OCI-M2 (cell line): Measurements from ENCODE around the gene C1orf116.

ENCODE experiments used
- DNase-seq: peaks from one replicate; lab custom pipeline; 2025; ENCODE audit not compliant: unreplicated experiment; lab: John Stamatoyannopoulos, UW

The C1orf116 gene

DNA sequence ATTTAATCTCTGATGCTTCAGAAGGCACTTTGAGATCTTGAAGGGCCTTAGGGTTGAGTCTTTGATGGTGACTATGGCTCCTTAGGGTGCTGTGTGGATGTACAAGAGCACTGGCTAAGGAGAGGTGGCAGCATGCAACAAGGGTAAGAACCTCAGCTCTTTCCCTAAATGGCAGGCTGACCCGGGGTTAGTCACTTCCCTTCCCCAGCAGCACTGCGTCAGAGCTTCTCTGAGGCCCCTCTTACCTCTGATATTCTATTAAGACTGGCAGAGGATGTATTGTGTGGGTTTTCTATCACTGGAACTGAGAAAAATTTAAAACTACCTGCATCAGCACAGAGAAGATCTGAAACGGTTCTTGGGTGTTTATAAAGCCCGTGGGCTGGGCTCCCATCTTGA is 11.8 kb downstream of the C1orf116 start:
- DNase-seq = no peak

DNA sequence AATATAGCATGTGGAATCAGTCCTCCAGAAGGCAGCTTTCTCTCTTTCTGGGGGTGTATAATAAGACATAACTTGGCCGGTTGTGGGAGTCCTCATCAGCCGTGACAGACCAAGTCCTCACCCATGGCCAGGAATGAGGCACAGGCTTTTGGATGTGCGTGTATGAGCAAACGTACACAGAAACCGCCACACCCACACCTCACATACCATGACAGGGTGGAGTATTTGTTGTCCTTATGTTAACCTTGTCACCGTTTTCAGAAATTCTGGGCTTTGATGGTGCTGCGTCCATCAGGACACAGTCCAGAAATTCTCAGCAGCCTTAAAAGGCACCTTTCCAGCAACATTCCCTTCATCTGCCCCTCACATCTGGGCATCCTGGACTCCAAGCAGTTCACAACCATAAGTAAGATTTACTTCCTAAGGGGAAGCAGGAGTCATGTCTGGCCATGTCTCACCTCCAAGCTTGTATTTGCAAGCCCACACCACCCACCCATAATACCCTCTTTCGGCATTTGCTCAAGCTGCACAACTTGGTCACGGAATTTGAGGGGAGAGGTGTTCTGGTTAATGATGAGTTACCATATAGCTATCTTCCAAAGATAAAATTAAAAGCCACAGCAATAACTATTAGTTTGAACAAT is 12.4 kb downstream of the C1orf116 start:
- DNase-seq = no peak

DNA sequence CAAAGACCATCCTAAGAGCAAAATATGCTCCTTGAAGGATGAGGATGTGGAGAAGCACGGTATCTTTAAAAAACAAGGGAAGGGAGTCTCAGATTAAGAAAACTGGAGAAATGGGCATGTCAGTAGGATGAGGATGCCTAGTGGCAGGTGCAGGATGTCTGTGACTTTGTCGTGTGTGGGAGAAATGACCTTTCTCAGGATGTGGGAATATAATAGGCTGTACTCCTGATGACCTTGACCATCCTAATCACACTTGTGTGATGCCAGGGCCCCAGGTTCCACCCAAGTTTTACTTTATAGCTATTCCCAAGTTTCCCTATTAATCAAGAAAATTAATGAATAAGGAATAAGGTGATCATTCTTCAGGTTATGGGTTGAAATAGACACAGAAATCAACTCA is 12.9 kb downstream of the C1orf116 start:
- DNase-seq = no peak

DNA sequence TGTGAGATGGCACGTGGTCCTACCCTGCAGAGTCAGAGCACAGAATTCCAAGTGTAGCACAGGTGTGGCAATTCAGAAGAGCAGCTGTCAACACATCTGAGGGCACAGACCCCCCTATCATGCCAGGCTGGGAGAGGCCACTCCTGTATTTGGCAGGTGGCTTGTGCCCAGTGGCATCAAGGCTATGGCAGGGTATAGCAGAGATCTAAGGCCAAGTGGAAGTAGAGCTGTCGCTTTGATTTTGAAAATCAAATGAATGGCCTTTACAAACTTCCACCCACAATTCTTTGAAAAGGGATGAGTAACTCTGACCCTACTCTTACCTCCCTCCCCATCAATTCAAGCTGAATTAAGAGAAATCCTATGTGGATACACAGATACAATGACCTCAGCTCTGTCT is 13.4 kb downstream of the C1orf116 start:
- no peak for DNase-seq

DNA sequence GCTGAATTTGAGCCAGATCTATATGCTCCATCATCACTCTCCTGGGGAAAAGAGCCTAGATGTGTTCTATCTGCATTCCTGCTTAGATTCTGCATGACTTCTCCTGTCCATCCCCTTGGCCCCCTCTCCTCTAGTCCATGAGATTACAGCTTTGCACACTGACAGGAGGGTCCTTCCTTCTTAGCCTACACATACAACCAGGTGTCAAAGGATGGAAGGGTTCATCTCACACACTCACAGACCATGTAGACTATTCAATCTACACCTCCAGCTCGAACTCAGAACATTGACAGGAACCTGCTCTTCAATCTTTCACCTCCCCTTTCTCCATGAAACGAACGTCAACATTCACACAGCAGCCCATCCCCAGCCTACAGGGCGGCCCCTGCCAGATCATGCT is 13.8 kb downstream of the C1orf116 start:
- no peak for DNase-seq

DNA sequence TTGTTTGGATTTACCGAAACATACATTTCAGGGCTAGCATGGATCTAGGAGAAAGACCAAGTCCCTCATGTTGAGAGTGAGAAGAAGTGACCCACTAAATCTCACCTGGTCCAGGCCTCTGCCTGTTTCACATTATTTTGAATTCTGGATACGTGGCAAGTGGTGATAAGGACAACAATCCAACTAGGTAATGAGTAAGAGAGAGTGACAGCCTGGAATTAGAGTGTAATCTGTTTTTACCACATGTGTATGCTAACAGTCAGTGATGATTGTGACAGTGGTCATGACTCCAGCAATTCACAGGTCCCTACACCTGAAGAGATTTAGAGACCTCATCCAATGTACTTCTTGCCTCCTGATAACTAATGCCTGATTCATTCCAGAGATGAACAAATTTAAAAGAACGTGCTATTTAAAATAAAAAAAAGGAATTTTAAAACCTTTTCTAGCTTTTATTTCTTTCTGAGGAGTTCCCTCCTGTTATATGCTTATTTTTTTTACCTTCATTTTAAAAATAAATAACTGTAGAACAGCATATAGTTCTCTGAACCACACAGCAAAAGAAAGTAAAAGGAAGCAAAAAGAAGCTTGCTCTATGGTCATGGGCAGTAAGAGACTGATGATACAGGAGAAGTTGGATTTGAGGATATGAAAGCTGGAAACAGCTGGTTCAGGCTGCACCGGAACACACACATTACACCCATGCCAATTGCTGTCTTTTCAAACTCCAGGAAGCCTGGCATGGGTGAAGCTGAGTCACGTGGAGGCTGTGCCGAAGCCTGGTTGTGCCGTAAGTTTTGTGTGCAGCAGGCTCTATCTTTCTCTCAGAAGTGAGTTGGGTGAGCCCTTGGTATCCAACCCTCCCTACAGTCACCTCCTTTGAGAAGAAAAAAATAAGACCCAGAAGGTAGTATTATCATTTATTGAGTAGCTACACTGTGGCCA is 14.7 kb downstream of the C1orf116 start:
- DNase-seq = no peak

DNA sequence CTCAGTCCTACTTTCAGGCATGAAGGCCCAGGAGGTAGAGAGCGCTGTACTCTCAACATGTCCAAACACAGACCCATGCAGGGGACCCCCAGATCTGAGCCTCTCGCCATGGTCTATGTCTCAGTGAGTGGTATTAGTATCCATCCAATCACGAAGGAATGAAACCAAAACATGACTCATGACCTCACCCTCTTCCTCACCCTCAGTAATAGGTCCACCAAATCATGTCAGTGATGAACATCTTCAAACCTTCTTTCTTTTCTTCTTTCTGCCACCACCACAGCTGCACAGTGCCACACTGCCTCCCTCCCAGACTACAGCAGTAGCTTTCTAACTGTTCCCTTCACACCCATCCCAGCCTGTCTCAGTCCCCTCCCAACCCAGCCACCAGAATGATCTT is 16.8 kb downstream of the C1orf116 start:
- DNase-seq = no peak

DNA sequence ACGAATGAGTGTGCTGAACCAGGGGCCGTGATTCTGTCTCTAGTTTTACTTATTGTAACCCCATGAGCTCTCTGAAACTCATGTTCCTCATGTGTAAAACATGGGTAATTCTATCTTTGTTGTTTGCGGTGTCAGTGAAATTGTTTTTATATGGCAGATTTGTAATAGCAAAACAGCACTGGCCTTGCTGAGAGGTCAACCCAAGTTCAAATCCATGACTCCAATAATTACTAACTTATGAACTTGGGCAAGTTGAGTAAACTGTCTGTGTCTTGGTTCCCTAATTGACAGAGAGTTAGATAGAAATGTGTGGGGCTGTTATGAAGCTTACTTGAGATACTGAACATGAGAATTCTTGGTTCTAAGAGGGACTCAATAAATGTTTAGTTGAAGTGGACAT is 17.8 kb downstream of the C1orf116 start:
- DNase-seq = no peak

DNA sequence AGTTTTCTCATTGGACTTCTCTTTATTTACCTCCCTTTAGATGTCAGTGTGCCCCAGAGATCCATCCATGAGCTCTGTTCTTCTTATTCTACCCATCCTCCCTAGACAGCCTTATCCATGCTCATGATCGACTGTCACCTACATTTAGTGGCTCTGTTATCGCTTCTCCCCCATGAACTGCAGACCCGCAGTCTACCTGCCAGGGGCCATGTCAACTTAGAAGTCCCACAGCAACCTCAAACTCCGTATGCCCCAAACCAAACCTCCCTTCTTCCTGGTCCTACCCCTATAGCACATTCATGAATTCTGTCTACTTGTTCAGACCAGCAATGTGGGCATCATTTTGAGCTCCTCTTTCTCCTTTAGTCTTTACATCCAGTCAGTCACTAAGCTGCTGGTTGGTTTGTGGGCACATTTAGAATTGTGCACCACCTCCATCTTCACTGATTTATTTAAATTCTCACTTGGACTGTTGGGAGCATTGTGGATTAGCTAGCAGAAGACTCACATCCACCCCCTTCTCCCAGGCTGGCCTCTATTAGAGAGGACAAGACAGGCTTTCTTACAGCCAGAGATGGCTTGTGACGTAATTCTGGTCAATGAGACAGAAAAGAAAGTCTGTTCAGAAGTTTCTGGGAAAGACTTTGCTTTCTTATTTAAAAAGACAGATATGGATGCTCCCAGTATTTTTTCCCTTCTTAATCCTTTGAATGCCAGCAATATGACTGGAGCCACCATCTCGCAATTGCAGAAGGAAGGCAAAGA is 19.1 kb downstream of the C1orf116 start:
- DNase-seq = no peak

DNA sequence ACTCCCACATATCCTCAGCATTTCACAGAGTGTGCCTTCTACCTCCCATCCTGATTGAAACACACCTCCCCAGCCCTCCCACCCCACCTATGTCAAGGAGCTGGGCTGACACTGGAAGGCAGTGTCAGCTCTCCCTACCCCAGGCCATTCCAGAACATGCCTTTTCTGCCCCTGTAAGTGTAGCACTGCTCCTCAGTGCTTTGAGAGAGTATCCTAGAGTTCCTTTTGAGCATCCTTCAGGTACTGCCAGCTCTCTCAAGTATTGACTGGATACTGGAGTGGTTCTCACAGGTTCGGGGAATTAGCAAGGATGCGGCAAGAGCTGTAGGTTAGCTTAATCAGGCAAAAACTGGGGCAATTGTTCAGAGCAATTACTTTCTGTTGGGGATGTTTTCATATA is 21.8 kb downstream of the C1orf116 start:
- DNase-seq = no peak

DNA sequence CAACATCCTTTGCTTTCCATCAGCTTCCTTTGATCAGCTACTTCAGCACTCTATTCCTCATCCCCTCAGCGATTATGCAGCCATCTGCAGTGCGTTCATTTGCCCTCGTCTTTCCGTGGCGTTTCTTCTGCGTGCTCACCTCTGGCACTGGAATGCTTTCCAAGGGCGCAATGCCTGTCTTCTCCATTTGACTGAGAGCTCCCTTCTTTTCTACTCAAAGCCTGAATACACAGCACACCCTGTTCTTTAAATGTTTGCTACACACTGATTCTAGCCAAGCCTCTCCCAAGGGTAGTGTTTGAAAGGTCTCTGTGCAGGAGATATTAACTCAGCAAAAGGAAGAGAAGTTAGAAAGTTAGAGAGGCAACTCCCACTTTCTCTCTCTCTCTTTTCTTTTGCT is 22.6 kb downstream of the C1orf116 start:
- no peak for DNase-seq

DNA sequence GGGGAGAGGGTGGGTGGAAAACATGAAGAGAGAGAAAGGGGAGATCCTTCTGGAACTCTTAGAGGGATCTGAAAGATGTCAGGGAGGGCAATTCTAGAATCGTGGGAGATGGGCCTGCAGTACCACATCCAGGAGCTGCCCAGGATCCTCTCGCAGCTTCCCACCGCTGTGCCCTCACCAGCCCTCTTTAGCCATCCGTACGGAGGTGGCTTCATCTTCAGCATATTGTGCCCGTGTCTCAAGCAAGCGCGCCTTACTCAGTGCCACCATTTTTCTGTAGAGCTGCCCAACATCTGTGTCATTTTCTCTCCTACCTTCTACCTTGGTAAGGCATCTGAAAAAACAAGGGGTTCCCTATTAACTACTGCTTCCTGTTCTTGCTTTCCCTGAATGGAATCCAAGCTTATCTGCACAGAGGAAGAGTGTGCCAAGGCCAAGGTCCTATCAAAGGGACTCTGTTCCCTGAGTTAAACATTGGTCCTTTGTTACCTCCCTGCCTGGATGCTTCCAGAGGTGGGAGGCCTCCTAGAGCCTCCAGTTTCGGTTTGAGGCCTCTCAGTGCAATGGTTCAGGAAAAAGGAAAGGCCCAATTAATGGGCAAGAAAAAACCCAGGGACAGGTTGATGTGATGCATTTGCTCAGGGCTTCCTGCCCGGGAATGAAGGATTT is 23.2 kb downstream of the C1orf116 start:
- DNase-seq = no peak

DNA sequence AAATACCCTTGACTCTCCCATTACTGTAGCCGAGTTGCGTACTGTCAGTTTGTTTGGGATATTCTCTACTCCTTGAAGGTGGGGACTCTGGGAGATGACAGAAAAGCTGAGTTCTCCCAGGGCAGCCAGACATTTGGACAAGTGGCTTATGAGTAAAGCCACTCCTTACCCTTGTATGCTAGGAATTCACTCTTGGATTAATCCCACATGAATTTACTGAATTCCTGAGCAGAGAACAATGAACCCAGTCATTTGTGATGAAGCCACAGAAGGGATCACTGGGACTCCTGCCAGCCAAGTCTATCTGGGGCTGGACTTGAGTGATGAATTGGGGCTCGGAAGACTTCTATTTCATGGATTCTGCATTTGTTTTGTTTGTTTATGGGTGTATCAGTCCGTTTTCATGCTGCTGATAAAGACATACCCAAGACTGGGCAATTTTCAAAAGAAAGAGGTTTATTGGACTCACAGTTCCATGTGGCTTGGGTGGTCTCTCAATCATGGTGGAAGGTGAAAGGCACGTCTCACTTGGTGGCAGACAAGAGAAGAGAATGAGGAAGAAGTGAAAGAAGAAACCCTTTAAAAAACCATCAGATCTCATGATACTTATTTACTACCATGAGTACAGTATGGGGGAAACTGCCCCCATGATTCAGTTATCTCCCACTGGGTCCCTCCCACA is 25.1 kb downstream of the C1orf116 start:
- DNase-seq = no peak

DNA sequence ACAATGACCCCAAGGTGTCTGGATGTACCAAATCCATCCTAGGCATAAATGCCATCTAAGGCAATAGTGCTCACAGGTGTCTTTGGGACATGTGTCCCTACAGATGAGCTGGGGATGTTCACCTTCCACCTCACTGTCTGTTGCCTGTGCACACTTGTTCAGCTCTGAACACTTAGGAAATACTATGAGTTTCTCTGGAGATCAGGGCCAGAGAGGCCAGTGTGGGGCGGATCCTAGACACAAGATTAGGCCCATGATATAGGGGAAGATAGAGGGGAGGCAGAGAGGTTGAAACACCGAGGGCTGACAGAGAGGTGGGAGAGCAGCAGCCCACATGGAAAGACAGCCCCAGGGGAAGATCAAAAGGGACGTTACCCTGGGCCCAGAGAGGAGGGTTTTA is 25.6 kb downstream of the C1orf116 start:
- DNase-seq = no peak

DNA sequence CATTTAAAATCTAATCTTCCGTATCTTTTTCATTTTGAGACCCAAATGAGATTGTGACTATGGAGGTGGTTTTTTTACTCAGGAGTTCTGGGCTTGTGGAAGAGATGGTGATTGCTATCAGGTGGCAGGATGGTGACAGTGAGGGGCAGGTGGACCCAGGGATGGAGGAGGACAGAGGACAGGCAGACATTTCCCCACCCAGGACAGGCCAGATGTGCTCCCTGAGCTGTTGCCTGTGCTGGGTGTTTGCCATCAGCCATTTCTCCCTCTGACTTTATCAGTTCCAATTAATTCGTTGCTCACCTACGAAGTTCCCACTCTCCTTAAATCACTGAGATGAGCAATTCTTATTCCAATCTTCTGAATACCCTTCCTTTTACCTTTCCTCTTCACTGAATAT is 26.5 kb downstream of the C1orf116 start:
- DNase-seq = no peak

DNA sequence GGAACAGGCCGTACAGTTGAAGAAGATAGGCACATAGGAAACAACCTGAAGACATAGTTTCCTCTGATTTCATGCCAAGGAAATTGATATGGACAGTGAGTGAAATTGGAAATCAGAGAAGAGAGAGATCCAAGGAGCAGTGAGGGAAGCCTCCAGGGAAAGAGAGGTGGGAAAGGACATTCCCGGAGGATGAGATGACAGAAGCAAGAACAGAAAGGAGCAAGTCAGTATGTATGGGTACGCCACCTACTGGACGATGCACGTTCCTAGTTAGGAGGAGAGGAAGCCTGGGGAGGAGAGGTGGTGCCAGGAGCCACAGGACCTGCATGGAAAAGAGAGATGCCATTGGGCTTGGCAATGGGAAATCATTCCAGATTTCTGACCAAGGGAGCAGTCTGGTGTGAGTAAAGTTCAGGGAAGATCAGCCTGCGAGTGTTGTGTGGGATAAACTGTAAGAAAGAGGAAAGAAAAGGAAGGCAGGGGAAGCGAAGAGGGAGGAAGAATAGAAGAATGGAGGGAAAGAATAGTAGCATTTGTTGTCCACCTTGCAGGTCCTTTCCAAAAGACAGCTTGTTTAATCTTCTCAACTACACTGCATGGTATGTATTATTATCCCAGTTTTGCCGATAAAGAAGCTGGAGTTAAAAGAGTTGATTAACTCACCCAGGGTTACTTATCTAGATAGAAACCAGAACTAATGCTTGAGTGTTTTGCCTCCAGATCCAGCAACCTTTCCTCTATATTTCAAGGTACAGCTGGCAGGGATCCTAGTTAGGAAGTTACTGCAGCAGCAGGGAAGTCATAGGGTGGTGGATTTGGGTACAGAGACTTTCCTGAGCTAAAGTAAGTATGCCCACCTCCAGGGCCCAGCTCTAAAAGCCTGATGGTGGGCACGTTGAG is 27.4 kb downstream of the C1orf116 start:
- no peak for DNase-seq

DNA sequence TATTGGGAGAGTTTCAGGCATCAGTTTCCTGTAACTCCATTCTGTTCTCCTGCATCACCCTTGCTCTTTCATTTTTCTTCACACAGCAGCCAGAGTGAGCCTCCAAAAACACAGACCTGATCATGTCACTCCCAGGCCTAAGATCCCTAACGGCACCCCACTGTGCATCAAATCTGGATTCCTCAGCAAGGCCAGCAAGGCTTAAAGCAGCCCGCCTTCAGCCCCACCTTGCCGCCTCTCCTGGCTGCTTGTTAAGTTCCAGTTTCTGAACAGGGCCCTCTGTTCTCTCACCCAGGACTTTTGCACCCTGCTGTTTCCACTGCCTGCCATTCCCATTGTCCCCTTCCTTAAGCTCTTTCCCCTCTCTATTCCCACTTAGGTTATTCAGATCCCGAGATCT is 29.3 kb downstream of the C1orf116 start:
- DNase-seq = no peak

DNA sequence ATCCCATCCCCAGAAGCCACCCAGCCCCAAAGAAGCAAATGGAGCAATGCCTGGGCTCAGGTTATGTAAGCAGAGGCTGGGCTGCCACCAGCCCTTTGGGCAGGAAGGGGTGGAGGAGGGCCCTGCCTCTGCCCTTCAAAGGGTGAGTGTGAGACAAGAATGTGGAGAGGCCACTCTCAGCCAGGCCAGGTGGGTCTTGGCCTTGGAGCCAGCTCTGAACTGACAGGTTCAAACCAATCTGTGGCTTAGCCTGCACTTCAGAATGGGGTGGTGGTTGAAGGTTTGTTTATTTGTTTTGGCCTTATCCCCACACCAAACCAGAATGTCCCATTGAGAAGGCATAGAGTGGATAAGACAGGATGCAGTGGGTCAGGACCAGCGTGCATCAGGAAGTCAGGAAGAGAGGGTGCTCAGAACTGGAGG is 29.8 kb downstream of the C1orf116 start:
- DNase-seq = no peak

DNA sequence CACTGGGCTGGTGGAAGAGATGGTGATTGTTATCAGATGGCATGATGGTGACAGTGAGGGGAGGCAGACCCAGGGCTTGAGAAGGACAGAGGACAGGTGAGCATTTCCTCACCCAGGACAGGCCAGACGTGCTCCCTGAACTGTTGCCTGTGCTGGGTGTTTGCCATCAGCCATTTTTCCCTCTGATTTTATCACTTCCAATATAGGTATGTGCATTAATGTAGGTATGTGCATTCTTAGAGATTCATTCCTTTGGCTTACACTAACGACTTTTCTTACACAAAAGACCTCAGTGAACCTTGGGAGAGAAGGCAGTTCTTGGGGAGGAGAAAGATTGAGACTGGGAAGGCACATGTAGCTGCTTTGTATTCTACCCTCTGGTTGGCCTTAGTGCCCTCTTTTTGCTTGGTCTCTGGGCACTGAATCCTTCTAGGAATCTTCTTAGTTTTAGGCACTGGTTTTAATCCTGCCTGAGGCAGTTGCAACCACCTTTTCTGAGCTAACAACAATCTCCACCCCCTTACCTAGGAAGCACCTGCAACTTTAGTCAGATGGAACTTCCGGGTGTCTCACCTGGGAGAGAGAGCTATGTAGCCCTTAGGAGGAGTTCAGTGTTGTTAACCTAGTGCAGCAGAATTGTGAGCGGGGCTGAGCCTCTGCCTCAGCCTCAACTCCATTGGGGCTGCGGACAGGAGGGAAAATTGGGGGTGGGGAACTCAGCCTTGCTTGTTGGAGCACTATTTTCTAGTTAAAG is 30.9 kb downstream of the C1orf116 start:
- DNase-seq = no peak
